Mucosa of rectum (tissue), 2 donors: ENCODE data around the gene PPIL6.

Source experiments
- H3K27ac ChIP-seq, 2 donors: one replicate each; pipeline ENCODE4 v1.7.0; 2013; ENCODE audit warnings: inconsistent platforms in 2 of 2, low read depth in 2 of 2, low read length in 2 of 2
- H3K27me3 ChIP-seq, 2 donors: one replicate each; pipeline ENCODE4 v1.7.0; 2013; ENCODE audit warnings: low read length in 2 of 2; ENCODE audit not compliant: control insufficient read depth in 2 of 2, insufficient read depth in 2 of 2
- H3K36me3 ChIP-seq, 2 donors: one replicate each; pipeline ENCODE4 v1.7.0; 2013; ENCODE audit warnings: low read length in 2 of 2; ENCODE audit not compliant: control insufficient read depth in 2 of 2, insufficient read depth in 2 of 2
- H3K4me1 ChIP-seq, 2 donors: one replicate each; pipeline ENCODE4 v1.7.0; 2013; ENCODE audit warnings: low read length in 2 of 2, mild to moderate bottlenecking in 1 of 2; ENCODE audit not compliant: control insufficient read depth in 2 of 2, insufficient read depth in 2 of 2
- H3K4me3 ChIP-seq, 2 donors: one replicate each; pipeline ENCODE4 v1.7.0; 2013; ENCODE audit warnings: low read length in 2 of 2
- H3K9ac ChIP-seq, 2 donors: one replicate each; pipeline ENCODE4 v1.7.0; 2013; ENCODE audit warnings: low read length in 2 of 2, low read depth in 1 of 2, mild to moderate bottlenecking in 1 of 2
- H3K9me3 ChIP-seq, 2 donors: one replicate each; pipeline ENCODE4 v1.7.0; 2013; ENCODE audit warnings: low read length in 2 of 2; ENCODE audit not compliant: control insufficient read depth in 2 of 2
- donor health status: healthy.
- donor health status: Normal muscosa, but diverticular disease.

Gene PPIL6

DNA sequence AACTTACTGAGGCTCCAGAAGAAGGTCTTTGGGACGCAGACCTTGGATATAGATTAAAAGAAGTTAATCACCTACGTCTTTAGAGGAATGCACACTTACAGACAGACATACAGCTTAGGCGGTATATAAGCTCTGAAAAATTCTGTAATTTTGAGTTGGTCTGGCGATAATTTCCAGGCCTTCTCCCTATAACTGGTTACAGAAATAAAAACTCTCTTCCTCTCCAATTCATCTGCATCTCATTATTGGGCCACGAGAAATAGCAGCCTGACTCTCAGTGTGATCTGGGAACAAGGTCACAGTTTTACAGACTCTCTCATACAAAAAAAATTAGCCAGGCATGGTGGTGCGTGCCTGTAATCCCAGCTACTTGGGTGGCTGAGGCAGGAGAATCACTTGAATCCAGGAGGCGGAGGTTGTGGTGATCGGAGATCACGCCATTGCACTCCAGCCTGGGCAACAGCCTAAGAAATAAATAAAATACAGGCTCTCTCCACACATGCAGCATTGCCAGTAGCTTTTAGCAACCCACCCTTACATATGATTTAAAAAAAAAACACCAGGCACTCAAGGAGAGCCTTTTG lies 37.9 kb upstream of the PPIL6 start:
- Histone ChIP-seq H3K4me1 (peaks cover 23 to 30% of the 10 kb centered on the region in 2 donors), H3K9me3 (no peaks in the 10 kb centered on the region), H3K4me3 (no peak overlapping the region), H3K36me3 (peaks cover 30 to 48% of the 10 kb centered on the region in 2 donors), H3K27me3 (no peaks in the 10 kb centered on the region), H3K27ac (no peak overlapping the region), H3K9ac (no peak overlapping the region)

DNA sequence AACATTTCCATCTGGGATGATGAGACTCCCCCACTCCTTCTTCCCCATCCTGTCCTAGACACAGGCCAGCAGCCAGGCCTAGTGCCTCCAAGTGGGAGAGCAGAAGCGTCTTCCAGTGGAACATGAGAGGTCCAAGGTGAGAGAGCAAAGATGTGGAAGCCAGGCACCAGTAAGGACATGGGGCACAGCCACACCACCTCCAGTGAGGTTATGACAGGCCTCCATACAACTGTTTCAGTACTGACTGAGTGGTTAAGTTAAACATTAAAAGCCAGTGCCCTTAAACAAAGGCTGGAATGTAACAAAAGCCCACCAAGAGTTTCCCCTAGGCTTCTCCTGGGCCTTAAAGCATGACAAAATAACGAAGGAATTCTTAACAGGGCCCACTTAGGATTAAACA lies 37.3 kb upstream of the PPIL6 start:
- Histone ChIP-seq H3K4me3 (no peak overlapping the region), H3K36me3 (peaks cover 36 to 53% of the 10 kb centered on the region in 2 donors), H3K9ac (no peak overlapping the region), H3K27ac (no peak overlapping the region), H3K9me3 (no peaks in the 10 kb centered on the region), H3K27me3 (no peaks in the 10 kb centered on the region), H3K4me1 (peaks cover 23 to 30% of the 10 kb centered on the region in 2 donors)

DNA sequence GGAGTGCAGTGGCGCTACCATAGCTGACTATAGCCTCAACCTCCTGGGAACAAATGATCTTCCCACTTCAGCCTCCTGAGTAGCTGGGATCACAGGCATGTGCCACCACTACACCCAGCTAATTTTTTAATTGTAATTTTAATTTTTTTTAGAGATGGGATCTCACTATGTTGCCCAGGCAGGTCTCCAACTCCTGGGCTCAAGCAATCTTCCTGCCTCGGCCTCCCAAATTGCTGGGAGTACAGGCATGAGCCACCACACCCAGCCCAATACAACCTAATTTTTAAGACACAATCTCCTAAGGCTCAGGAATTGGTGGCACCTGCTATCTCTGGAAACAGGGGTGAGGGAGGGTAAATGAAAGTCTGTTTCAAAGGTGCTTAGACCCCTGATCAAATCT lies 36.8 kb upstream of the PPIL6 start:
- Histone ChIP-seq H3K4me3 (no peak overlapping the region), H3K27ac (no peak overlapping the region), H3K9ac (no peak overlapping the region), H3K4me1 (peaks cover 23 to 28% of the 10 kb centered on the region in 2 donors), H3K27me3 (no peaks in the 10 kb centered on the region), H3K36me3 (peaks cover 41 to 58% of the 10 kb centered on the region in 2 donors), H3K9me3 (no peaks in the 10 kb centered on the region)

DNA sequence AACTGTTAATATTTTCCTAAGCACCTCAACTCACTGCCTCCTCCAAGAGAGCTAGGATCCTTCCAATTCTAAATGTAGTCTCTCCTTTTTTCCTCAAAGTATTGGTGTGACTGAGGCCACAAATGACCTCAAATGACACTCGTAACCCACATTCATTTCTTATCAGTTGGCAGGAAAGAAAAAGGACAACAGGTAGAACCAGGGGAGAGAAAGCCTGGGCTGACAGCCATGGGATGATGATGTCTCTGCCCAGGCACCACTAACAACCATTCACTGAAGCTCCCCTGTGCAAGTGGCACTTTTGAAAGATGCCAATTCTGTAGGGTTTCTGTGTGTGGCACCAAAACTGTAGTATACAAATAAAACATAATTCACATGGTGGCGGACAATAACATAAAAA lies 35.2 kb upstream of the PPIL6 start:
- Histone ChIP-seq H3K4me1 (peaks cover 13 to 16% of the 10 kb centered on the region in 2 donors), H3K9ac (no peak overlapping the region), H3K27me3 (no peaks in the 10 kb centered on the region), H3K36me3 (peaks cover 44 to 62% of the 10 kb centered on the region in 2 donors), H3K4me3 (no peak overlapping the region), H3K9me3 (no peaks in the 10 kb centered on the region), H3K27ac (no peak overlapping the region)

DNA sequence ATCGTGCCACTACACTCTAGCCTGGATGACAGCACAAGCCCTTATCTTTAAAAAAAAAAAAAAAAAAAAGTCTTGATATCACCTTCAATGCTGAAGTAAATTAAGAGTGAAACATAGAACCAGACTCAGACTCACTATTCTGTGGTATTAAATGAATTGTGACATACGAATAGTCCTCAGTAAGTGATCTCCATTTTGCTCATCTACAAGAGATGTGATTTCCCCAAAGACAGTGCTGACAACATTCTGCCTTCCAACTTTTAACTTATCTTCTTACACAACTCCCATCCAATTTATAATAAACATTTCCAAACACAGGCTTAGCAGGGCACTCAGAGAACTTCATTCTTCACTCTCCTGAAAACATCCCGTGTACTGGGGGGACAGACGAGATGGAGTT lies 34.6 kb upstream of the PPIL6 start:
- H3K27me3 ChIP-seq = no peaks in the 10 kb centered on the region
- H3K36me3 ChIP-seq = peaks cover 49 to 64% of the 10 kb centered on the region in 2 donors
- peaks cover 7 to 11% of the 10 kb centered on the region in 2 donors for H3K4me1 ChIP-seq
- H3K27ac ChIP-seq = no peak overlapping the region
- no peak overlapping the region for H3K9ac ChIP-seq
- H3K9me3 ChIP-seq = no peaks in the 10 kb centered on the region
- no peak overlapping the region for H3K4me3 ChIP-seq

DNA sequence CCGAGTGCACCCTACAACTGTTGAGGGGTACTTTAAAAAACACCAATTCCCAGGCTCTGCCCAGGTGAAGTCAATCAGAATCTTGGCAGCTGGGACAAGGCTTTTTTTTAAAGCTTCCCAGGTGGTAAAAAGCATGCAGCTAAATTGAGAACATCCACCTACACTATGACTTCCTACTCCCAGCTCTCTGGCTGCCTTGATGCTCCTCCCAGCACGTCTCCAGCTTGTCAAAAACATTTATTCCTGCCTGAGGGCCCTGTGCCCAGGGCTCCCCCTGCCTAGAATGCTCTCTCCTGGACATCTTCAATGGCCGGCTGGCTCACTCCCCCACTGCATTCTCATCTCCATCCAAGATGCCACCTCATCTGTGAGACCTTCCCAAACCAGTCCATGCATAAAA lies 32.7 kb upstream of the PPIL6 start:
- Histone ChIP-seq H3K36me3 (peaks cover 57 to 70% of the 10 kb centered on the region in 2 donors), H3K9me3 (no peaks in the 10 kb centered on the region), H3K27ac (no peak overlapping the region), H3K4me1 (peaks cover 5 to 7% of the 10 kb centered on the region in 2 donors), H3K27me3 (no peaks in the 10 kb centered on the region), H3K9ac (no peak overlapping the region), H3K4me3 (no peak overlapping the region)

DNA sequence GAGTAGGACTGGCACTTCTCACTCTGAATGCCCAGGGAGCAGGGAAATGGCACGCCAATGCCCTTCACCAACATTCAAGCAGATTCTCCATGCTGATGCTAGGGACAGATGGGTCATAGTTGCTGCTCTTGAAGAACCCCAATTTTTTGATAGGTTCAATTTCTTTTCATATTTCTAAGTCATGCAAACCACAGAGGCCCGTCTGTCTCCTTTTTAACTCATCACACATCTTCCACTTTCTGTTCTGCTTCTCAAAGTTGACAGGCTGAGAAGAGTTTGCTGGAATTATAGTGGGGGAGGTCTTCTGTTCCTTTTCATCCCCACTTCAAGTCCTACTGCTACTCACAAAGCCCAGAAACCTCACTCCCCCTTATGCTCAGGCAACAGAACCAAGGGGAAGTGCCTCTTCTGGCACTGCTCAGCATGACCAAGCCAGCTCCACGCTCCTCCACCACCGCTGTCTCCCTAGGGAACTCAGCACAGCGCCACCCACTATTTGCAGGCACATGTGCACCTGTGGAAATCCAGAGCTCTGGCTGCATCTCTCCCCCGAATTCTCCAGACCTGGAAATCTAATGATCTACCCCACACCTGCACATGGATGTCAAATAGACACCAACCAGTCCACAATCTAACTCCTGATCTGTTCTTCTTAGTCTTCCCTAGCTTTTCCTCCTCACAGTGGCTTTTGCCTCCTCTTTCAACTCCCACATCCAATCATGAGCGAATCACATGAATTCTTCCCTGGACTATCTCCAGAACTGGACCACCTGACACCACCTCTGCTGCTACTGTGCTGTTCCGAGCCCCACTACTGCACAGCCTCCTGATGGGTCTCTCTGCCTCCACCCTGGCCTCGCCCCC lies 31.9 kb upstream of the PPIL6 start:
- Histone ChIP-seq H3K36me3 (peaks cover 53 to 65% of the 10 kb centered on the region in 2 donors), H3K27ac (no peak overlapping the region), H3K27me3 (no peaks in the 10 kb centered on the region), H3K9ac (no peak overlapping the region), H3K4me3 (no peak overlapping the region), H3K9me3 (no peaks in the 10 kb centered on the region), H3K4me1 (peaks cover 5% of the 10 kb centered on the region in 2 donors)

DNA sequence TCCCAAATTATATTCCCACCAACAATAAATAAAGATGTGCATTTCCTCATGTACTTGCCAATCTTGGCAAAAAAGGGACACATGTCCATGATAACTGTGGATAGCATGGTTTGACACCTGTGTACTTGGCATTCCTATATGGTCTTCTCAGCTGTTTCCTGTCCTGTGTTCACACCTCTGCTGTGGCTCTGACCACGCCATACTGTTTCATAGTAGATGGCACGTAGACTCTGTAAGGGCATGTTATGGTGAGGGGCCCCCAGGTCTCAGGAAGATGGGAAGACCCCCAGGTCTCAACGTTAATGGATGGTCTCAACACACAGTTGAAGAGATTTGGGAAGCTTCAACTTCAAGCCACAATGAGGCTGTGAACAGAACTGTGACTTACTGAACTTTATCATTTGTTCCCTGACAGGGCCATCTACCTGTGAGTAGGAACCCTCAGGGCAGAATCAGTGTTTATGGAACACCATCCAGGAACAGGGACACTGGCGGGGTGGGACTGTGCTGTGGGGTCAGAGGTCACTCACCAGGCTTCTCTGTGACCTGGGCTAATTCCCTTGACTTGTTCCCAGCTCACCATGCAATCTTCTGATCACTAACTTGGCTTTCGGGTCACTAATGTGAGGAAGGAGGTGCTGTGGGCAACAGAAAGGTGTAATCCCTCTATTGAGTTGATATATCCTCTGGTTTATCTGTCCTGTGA lies 30.8 kb upstream of the PPIL6 start:
- Histone ChIP-seq H3K9ac (no peak overlapping the region), H3K4me1 (peaks cover 7 to 9% of the 10 kb centered on the region in 2 donors), H3K36me3 (peaks cover 57 to 63% of the 10 kb centered on the region in 2 donors), H3K4me3 (no peak overlapping the region), H3K27ac (no peak overlapping the region), H3K27me3 (no peaks in the 10 kb centered on the region), H3K9me3 (no peaks in the 10 kb centered on the region)

DNA sequence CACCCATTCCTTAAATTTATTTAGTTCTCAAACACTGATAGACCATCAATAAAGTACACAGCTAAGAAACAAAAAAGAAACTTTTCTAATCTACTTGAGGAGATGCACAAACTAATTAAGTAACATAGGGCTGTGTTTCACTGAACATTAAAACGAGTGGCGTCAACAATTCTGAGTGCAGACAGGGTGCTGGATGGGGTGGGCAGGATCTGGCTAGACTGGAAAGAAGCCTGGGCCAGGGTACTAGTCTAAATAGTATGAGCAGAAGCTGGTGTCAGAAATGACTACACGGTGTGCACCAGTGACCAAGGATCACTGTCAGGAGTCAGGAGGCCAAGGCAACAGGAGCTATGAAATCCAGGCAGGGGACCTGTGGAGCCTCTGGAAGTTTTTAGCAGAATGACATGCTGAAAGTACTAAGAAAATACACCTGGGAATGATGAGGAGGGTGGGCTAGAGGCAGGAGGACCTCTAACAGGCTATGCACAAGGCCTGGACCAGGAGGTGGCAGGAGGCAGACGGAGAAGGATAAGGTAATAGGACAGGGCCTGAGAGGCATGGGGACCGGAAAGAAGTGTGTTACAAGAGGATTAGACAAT lies 29.3 kb upstream of the PPIL6 start:
- Histone ChIP-seq H3K27me3 (no peaks in the 10 kb centered on the region), H3K4me1 (peaks cover 10 to 17% of the 10 kb centered on the region in 2 donors), H3K9ac (no peak overlapping the region), H3K4me3 (no peak overlapping the region), H3K9me3 (no peaks in the 10 kb centered on the region), H3K27ac (no peak overlapping the region), H3K36me3 (peaks cover 55 to 63% of the 10 kb centered on the region in 2 donors)

DNA sequence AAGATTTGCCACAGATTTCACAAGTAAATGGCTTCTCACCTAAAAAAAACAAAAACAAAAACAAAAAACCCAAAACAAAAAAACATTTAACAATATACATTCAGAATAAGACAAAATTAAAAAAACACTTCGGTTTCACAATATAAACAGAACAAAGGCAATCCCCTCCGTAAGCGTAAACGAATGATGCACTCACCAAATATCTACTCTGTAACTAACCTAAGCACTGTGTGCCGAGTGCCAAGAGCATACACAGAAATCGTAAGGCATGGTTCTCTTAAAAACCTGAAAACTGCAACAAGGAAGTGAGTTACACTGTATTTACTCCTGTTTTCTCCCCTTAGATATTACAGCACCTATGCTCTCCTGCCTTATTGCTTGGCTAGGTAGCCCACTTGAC lies 27.3 kb upstream of the PPIL6 start:
- Histone ChIP-seq H3K9ac (no peak overlapping the region), H3K4me1 (peaks cover 10 to 17% of the 10 kb centered on the region in 2 donors), H3K27ac (no peak overlapping the region), H3K36me3 (peaks cover 44 to 52% of the 10 kb centered on the region in 2 donors), H3K27me3 (no peaks in the 10 kb centered on the region), H3K4me3 (no peak overlapping the region), H3K9me3 (no peaks in the 10 kb centered on the region)
